GM18909 (cell line): Measurements from ENCODE around the gene ACSL1.

Experiments
- ATAC-seq: cut with Tn5 transposase; IDR thresholded peaks from one replicate; pipeline ENCODE4 v1.9.1; 2021; ENCODE audit warnings: mild to moderate bottlenecking; ENCODE audit not compliant: unreplicated experiment, poor library complexity

Gene ACSL1

DNA sequence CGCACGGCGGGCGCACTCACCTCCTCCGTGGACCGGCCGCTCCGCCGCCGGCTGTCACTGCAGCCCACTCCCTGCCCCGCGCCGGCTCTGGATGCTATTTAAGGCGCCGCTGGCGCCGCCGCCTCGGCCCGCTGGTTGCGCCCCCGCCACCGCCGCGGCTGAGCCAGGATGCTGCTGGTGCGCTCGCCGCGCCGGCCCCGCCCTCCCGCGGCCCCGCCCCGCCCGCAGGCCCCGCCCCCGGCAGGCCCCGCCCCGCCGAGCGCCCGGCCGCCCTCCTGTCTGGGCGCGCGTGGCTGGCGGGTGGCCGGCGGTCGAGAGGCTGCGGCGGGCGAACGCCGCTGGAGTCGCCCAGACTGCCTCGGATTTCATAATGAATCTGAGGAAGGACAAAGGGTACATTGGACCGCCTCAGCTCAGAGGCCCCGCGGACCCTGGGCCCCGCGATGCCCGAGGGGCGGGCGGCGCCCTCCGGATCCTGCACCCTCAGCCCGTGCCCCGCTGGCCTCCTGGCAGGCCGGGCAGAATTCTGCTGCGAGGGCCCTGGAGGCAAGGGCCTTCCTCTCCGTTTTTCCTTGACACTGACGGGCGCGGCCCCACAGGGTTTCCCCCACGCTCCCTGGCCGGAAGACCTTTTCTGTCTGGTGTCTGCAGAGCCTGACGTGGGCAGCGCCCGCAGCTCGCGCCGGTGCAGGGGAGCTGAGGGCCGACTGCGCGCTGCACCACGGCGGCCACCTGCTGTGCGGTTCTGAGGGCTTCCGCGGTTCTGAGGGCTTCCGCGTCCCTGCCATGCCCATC, at the start of gene ACSL1:
TSS of gene ACSL1 (minus strand) at position 73 of the 795 bp plus-strand sequence. CDS start 22,454 bp downstream, outside the sequence.
- ATAC-seq, result peak; percentile 71

DNA sequence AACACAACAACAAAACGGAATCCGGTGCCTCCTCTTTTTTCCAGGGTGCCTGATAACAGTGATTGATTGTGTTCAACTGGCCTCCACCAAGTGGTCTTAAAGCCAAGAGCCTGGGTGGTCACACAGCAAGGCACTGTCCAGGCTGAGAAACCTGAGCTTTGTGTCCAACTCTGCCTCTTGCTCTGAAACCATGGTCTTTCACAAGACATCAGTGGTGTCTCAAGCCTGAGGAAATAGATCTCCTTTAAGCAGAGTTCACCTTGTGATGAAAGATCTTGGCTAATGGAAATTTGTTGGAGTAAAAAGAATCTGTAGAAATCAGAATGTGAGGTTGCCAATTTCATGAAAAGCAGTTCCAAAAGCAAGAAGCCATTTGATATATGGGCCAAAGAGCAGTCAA, 47.3 kb upstream of the ACSL1 start:
- ATAC-seq, result no peak

DNA sequence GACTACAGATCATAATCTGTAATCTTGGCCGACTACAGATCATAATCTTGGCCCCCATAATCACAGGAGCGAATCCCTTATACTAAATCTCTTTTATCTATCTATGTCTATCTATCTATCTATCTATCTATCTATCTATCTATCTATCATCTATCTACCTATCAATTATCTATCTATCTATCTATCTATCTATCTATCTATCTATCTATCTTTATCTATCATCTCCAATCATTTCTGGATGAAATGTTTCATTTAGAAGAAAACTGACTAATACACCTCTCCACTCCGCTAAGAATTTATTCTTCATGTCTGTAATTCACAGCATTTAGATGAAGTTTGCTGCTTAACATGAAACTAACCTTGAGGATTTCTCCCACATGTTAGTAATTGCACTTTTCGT, 45.0 kb upstream of the ACSL1 start:
- ATAC-seq, result no peak

- ATAC-seq, result no peak
Measured at GRCh38 chr4:184868623-184869022, 42.9 kb upstream of the ACSL1 start.

DNA sequence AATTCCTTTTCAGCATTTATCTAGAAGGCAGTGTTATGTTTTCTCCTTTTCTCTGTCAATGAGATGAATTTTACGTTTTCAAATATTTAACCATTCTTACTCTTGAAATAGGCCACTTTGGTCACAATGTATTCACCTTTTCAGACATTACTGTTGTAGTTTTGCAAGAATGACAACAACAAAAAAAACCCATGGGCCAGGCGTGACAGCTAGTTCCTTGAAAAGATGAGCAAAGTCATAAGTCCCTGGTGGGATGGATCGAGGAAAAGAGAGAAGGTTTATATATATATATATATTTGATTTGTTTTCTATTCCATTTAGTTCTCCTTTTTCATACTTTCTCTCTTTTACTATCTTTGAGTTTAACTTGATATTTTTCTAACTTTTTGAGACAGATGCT, 38.1 kb upstream of the ACSL1 start:
- no peak for ATAC-seq

- ATAC-seq, result no peak
Measured at GRCh38 chr4:184861047-184861446, 35.3 kb upstream of the ACSL1 start.

GRCh38 chr4:184860018-184860779, 34.4 kb upstream of the ACSL1 start:
- ATAC-seq, result peak; percentile 73

- ATAC-seq, result no peak
Measured at GRCh38 chr4:184857441-184858121, 31.8 kb upstream of the ACSL1 start.

DNA sequence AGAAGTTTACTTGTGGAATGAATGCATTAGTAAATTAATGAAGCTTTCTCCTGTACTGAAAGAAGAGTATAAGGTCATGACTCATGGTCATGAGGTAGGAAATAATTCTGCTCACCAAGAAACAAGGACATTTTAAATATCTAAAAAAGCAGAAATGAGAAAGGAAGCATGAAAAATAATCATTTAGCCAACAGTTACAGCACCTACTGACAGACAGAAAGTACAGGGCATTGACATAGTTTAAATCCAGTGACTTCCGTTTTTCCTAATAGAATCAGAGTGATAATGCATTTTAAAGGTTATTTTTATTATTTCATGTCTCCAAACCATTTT, 30.5 kb upstream of the ACSL1 start:
- ATAC-seq, result peak; percentile 37

- peak; percentile 25 for ATAC-seq
Measured at GRCh38 chr4:184854673-184855072, 28.9 kb upstream of the ACSL1 start.

DNA sequence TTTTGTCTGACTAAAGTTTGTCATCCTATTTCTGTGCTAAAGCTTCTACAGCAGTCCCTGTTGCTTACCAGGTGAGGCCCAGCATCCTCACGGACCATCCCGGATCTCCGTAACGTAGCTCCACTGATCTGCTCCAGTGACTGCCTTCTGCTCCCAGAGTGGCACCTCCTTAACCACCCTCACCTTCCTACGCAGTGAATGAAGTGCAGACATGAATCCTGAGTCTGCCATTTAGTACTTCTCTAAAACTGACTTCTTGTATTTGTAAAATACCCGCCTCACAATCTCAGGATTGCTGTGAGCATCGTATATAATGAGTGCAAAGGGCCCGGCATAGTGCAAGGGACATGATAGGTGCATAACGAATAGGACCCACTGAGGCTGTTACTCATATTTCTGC, 27.7 kb upstream of the ACSL1 start:
- ATAC-seq, result no peak

- ATAC-seq, result no peak
Measured at GRCh38 chr4:184851886-184852285, 26.1 kb upstream of the ACSL1 start.

DNA sequence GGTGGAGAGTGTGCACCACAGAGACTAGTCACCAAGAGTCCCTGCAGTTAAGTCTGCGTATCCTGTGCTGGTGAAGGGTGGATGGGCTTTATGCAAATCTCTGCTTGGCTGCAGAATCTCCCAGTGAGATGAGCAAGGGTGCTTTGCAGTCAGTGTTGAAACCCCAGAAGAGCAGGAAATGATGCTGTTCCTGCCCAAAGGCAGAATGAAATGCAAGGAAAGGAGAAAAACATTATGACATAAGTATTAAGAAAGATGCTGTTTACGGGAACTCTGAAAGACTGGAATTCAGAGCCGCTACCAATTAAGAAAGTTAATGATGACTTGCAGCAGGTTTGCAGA, 25.4 kb upstream of the ACSL1 start:
- peak; percentile 81 for ATAC-seq

- ATAC-seq, result peak; percentile 42
Measured at GRCh38 chr4:184850431-184851199, 24.8 kb upstream of the ACSL1 start.

GRCh38 chr4:184850018-184850417, 24.2 kb upstream of the ACSL1 start:
- no peak for ATAC-seq

DNA sequence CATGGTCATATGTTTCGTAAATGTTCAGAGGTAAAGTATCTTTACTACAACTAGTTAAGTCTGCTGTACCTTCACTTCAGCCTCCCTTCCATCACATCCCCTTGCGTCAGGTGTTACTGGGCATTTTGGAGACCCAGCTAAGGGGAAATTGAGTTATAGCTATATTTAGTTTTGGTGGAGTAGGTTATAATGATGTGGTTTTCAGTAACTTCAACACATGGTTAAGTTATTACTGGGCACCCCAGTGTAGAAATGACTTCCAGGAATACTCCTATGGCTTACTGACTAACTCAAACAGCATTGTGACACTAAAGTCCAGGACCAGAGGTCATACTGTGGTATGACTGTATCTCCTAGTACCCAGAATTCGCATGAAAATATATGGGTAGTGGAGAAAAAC, 23.4 kb upstream of the ACSL1 start:
- peak; percentile 26 for ATAC-seq

- ATAC-seq, result peak; percentile 27
Measured at GRCh38 chr4:184848510-184848909, 22.7 kb upstream of the ACSL1 start.

GRCh38 chr4:184846531-184846930, 20.8 kb upstream of the ACSL1 start:
- ATAC-seq, result no peak

DNA sequence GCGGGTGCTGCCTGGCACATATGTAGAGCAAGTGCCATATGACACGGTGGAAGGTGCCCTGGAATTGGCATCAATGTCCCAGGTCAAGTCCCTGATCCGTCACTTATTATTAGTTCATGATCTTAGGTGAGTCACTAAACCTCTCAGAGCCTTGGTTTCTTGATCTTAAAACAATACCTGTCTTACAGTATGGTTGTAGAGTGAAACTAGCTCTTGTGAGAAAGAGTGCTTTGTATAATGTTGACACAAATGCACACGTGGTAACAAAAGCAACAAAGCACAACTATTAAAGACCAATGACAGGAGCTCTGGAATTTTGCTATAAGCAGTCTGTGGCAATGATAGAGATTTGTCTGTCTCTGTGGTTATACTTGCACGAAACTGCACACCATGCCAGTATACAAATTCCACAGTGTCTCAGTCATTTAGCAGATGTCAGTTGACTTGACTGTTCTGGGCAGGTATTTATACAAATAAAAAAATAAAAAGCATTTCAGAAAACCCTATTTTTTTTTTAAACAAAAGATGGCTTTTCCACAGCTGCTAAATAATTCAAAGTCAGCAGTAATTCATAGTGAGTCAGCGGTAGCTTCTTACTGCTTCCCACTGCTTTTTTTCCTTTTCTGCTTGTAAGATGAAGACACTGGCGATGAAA, 19.7 kb upstream of the ACSL1 start:
- ATAC-seq, result no peak

DNA sequence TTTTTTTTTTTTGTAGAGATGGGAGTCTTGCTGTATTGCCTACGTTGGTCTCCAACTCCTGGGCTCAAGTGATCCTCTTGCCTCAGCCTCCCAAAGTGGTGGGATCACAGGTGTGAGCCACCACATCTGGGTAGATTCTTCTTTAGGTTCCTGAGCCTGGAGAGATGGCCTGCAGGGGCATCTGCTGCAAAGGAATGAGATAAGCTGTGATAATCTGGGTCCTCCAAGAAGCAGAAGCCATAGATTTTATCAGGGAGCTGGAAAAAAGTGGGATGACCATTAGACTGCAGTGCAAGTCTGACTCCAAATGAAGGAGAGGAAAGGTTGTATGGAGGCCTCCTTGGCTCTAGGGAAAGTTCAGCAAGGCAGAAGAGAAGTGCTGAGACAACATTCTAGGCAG, 19.0 kb upstream of the ACSL1 start:
- no peak for ATAC-seq
